SU-DHL-6 (cell line): ENCODE data around the gene EYA3.

Experiments used
- H2AFZ ChIP-seq: fragments of 200-600 bp; sonication (generic); 2 replicates; pipeline ENCODE4 v1.6.1; 2014; ENCODE audit warnings: low read depth, mild to moderate bottlenecking, moderate library complexity, mixed read lengths, antibody characterized with exemption, low read length; ENCODE audit not compliant: severe bottlenecking
- H3F3A ChIP-seq: fragments of 200-600 bp; shearing (Covaris generic); 2 replicates; pipeline ENCODE4 v1.6.0; 2016; ENCODE audit warnings: antibody characterized with exemption, mild to moderate bottlenecking; ENCODE audit not compliant: insufficient read depth
- H3K27ac ChIP-seq: fragments of 200-600 bp; sonication (generic); 2 replicates; pipeline ENCODE4 v1.5.1; 2016; ENCODE audit warnings: low read depth, mild to moderate bottlenecking, low read length, moderate library complexity, mixed read lengths
- H3K27me3 ChIP-seq: fragments of 200-600 bp; sonication (generic), shearing (Covaris generic); 2 replicates; pipeline ENCODE4 v1.6.0; 2014; ENCODE audit warnings: mild to moderate bottlenecking, low read length
- H3K36me3 ChIP-seq: fragments of 200-600 bp; sonication (generic); 2 replicates; pipeline ENCODE4 v1.6.1; 2014; ENCODE audit warnings: mild to moderate bottlenecking, low read length, mixed read lengths
- H3K4me2 ChIP-seq: fragments of 300-600, 200-600 bp; shearing (Covaris generic), sonication (generic); 2 replicates; pipeline ENCODE4 v1.6.0; 2014; ENCODE audit warnings: low read length, low read depth, mild to moderate bottlenecking; ENCODE audit not compliant: poor library complexity, severe bottlenecking
- H3K4me3 ChIP-seq: fragments of 200-600 bp; sonication (generic); 2 replicates; pipeline ENCODE4 v1.5.1; 2014; ENCODE audit warnings: antibody characterized with exemption, low read length, mild to moderate bottlenecking, mixed read lengths; ENCODE audit not compliant: insufficient read depth, poor library complexity, severe bottlenecking
- H3K79me2 ChIP-seq: fragments of 200-600 bp; sonication (generic); 2 replicates; pipeline ENCODE4 v1.6.1; 2014; ENCODE audit warnings: mild to moderate bottlenecking, low read length, moderate library complexity; ENCODE audit not compliant: insufficient read depth
- H3K9ac ChIP-seq: fragments of 200-600 bp; sonication (generic); 2 replicates; pipeline ENCODE4 v1.7.0; 2014; ENCODE audit warnings: mild to moderate bottlenecking, low read length
- H3K9me2 ChIP-seq: fragments of 200-600 bp; sonication (generic); replicated peaks from 2 replicates; pipeline ENCODE4 v1.6.1; 2014; ENCODE audit warnings: low read length; ENCODE audit not compliant: insufficient read depth
- H3K9me3 ChIP-seq: fragments of 200-600 bp; sonication (generic); 2 replicates; pipeline ENCODE4 v1.6.1; 2014; ENCODE audit warnings: low read length, mixed read lengths; ENCODE audit not compliant: insufficient read depth
- H4K20me1 ChIP-seq: fragments of 200-600 bp; sonication (generic); 2 replicates; pipeline ENCODE4 v1.6.1; 2014; ENCODE audit warnings: low read depth, mild to moderate bottlenecking, antibody characterized with exemption, low read length, moderate library complexity, mixed read lengths
- EZH2phosphoT487 ChIP-seq: fragments of 200-600 bp; sonication (generic), shearing (Covaris generic); conservative IDR thresholded peaks from 2 replicates; pipeline ENCODE4 v1.6.1; 2018; ENCODE audit warnings: mild to moderate bottlenecking, antibody characterized with exemption, low read length, moderate library complexity, mixed read lengths
- TF ChIP-seq, protein P1 (sequence below): fragments of 200-600 bp; sonication (generic); IDR thresholded peaks from one replicate; pipeline ENCODE4 v1.5.1; 2017; ENCODE audit warnings: antibody characterized with exemption, mild to moderate bottlenecking, low read length, moderate library complexity; ENCODE audit not compliant: insufficient read depth, poor library complexity, severe bottlenecking

The EYA3 gene

DNA sequence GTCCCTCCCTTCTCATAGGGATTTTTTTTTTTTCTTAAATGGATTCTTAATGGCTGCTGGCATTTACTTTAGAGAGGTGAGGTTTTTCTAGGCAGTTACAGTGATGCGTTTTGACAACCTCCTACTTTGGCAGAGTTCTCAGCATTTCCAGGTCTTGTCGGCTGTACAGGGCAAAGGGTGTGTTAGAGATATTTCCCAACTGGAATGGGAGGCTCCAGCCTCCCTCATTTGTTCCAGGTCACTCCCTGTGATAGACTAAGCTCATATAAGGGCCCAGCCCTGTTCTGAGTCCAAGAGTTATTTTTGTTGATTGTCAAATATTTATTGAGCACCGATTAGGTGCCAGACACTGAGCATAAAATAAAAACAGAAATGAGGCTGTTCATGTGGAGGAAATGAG, 136.3 kb downstream of the EYA3 start:
- H3K4me3 ChIP-seq = no peak overlapping the region
- H3K27me3 ChIP-seq = no peaks in the 10 kb centered on the region
- H2AFZ ChIP-seq = no peak overlapping the region
- H3K27ac ChIP-seq = no peak overlapping the region
- H3K9me3 ChIP-seq = no peaks in the 10 kb centered on the region
- no peaks in the 10 kb centered on the region for H3F3A ChIP-seq
- H3K79me2 ChIP-seq = no peaks in the 10 kb centered on the region
- H3K9ac ChIP-seq = no peak overlapping the region
- H3K9me2 ChIP-seq = no peaks in the 10 kb centered on the region
- H4K20me1 ChIP-seq = no peaks in the 10 kb centered on the region
- TF ChIP-seq, protein P1, sequence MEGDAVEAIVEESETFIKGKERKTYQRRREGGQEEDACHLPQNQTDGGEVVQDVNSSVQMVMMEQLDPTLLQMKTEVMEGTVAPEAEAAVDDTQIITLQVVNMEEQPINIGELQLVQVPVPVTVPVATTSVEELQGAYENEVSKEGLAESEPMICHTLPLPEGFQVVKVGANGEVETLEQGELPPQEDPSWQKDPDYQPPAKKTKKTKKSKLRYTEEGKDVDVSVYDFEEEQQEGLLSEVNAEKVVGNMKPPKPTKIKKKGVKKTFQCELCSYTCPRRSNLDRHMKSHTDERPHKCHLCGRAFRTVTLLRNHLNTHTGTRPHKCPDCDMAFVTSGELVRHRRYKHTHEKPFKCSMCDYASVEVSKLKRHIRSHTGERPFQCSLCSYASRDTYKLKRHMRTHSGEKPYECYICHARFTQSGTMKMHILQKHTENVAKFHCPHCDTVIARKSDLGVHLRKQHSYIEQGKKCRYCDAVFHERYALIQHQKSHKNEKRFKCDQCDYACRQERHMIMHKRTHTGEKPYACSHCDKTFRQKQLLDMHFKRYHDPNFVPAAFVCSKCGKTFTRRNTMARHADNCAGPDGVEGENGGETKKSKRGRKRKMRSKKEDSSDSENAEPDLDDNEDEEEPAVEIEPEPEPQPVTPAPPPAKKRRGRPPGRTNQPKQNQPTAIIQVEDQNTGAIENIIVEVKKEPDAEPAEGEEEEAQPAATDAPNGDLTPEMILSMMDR = no peak
- no peak for TF ChIP-seq EZH2phosphoT487
- no peak overlapping the region for H3K4me2 ChIP-seq
- H3K36me3 ChIP-seq = no peaks in the 10 kb centered on the region

DNA sequence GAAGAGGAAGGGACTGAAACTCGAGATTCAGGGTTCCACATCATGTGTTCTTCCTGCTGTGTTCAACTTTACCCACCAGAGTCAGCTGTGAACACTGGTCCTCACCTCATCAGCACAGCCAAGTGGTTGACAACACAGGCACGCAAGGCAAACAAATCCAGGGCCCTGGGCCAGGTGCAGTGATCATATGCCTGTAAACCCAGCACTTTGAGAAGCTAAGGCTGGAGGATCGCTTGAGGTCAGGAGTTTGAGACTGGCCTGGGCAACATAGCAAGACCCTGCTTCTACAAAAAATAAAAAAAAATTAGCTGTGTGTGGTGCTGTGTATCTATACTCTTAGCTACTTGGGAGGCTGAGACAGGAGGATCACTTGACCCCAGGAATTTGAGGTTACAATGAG, 137.0 kb downstream of the EYA3 start:
- H4K20me1 ChIP-seq = no peaks in the 10 kb centered on the region
- no peaks in the 10 kb centered on the region for H3K27me3 ChIP-seq
- no peaks in the 10 kb centered on the region for H3K79me2 ChIP-seq
- H2AFZ ChIP-seq = no peak overlapping the region
- no peak for TF ChIP-seq EZH2phosphoT487
- TF ChIP-seq, protein P1 = no peak
- no peaks in the 10 kb centered on the region for H3F3A ChIP-seq
- no peak overlapping the region for H3K4me3 ChIP-seq
- H3K4me2 ChIP-seq = no peak overlapping the region
- no peak overlapping the region for H3K9ac ChIP-seq
- no peaks in the 10 kb centered on the region for H3K9me3 ChIP-seq
- H3K27ac ChIP-seq = no peak overlapping the region
- no peaks in the 10 kb centered on the region for H3K9me2 ChIP-seq
- no peaks in the 10 kb centered on the region for H3K36me3 ChIP-seq

DNA sequence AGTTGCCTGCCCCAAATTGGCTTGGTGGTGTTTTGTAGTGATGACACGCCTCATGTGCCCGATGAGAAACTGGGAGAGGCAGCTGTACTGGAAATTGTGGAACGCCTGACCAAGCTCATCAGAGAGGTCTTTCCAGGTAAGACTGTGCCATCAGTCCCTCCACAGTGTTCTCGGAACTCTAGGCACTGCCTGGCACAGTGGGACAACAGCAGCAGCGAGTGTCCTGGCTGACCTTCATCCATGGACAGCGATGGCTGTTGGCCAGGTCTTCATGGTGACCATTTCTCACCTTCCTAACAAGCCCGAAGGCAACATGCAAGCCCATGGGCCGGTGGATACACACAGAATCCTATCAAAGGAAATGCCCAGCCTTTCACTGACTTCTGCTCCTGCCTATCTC, 139.4 kb downstream of the EYA3 start:
- Histone ChIP-seq H3F3A (no peaks in the 10 kb centered on the region), H3K36me3 (no peaks in the 10 kb centered on the region), H2AFZ (no peak overlapping the region), H3K9me2 (no peaks in the 10 kb centered on the region), H3K4me2 (no peak overlapping the region), H4K20me1 (no peaks in the 10 kb centered on the region), H3K9ac (no peak overlapping the region), H3K79me2 (no peaks in the 10 kb centered on the region), H3K9me3 (no peaks in the 10 kb centered on the region), H3K27ac (no peak overlapping the region), H3K27me3 (no peaks in the 10 kb centered on the region), H3K4me3 (no peak overlapping the region)
- TF ChIP-seq, protein P1 = no peak
- no peak for TF ChIP-seq EZH2phosphoT487
